T-cell (primary cell): ENCODE results near the gene RAB31. TPM values are rescaled to one million over a fixed set of nuclear protein-coding genes. Genes with fewer than 3 reads are reported as not detected.

Experiments used
- ATAC-seq, 4 experiments: fragments of 200-7000 bp in 3 of 4; fragments of 150-1000 bp in 1 of 4; cut with Tn5 transposase; replicated peaks in 1 of 4; 1 replicate in 3 of 4; 2 replicates in 1 of 4; pipeline ENCODE4 v1.10.0; 2021; ENCODE audit warnings: moderate library complexity in 3 of 4, mild to moderate bottlenecking in 2 of 4, moderate number of reproducible peaks in 1 of 4
- CTCF ChIA-PET, 2 donors: fragments of 300-600 bp; sonication (Branson Sonifier 250); formaldehyde crosslinking; loops; one replicate each; lab custom pipeline; 2022; ENCODE audit warnings: antibody characterized with exemption in 2 of 2; lab: Charles Lee
- POLR2A ChIA-PET, 2 donors: fragments of 300-600 bp; sonication (Branson Sonifier 250); formaldehyde crosslinking; loops; one replicate each; lab custom pipeline; 2022; ENCODE audit warnings: antibody characterized with exemption in 2 of 2; lab: Charles Lee
- DNase-seq, 35 experiments: peaks; one replicate each; pipeline versions ENCODE4 v3.0.0 to v3.0.0-alpha.2; 2013 to 2023
- H3K27ac ChIP-seq: one replicate; pipeline ENCODE4 v1.5.1; 2013; ENCODE audit warnings: low read length
- H3K27me3 ChIP-seq, 2 experiments: replicated peaks in 1 of 2; 1 replicate in 1 of 2; 2 replicates in 1 of 2; pipeline versions ENCODE4 v1.6.1 to v1.7.0; 2013; ENCODE audit warnings: low read length in 1 of 2, mixed read lengths in 1 of 2; ENCODE audit not compliant: control insufficient read depth in 2 of 2, insufficient read depth in 2 of 2; ENCODE audit errors: extremely low read depth in 1 of 2
- H3K36me3 ChIP-seq, 2 donors: 1 replicate in 1 of 2; 2 replicates in 1 of 2; pipeline versions ENCODE4 v1.6.1 to v1.7.0; 2013; ENCODE audit warnings: low read length in 1 of 2; ENCODE audit not compliant: control insufficient read depth in 2 of 2, insufficient read depth in 1 of 2; ENCODE audit errors: extremely low read depth in 1 of 2
- H3K4me1 ChIP-seq, 2 experiments: 1 replicate in 1 of 2; 2 replicates in 1 of 2; pipeline versions ENCODE4 v1.6.1 to v1.7.0; 2013; ENCODE audit warnings: low read length in 2 of 2, mixed read lengths in 1 of 2; ENCODE audit not compliant: insufficient read depth in 2 of 2, control insufficient read depth in 1 of 2; ENCODE audit errors: extremely low read depth in 1 of 2
- H3K4me3 ChIP-seq, 2 donors: 1 replicate in 1 of 2; 2 replicates in 1 of 2; pipeline versions ENCODE4 v1.5.1 to v1.7.0; 2013; ENCODE audit warnings: mild to moderate bottlenecking in 2 of 2, low read length in 1 of 2, moderate library complexity in 1 of 2; ENCODE audit not compliant: control insufficient read depth in 1 of 2; ENCODE audit errors: extremely low read depth in 1 of 2
- H3K9me3 ChIP-seq: 2 replicates; pipeline ENCODE4 v1.7.0; 2013
- H3K27ac Mint-ChIP-seq, 2 donors: one replicate each; pipeline ENCODE4 v1.8.0; 2020 to 2021; ENCODE audit warnings: mild to moderate bottlenecking in 2 of 2, mixed read lengths in 2 of 2
- H3K27me3 Mint-ChIP-seq, 2 donors: one replicate each; pipeline ENCODE4 v1.8.0; 2021 to 2022; ENCODE audit warnings: mixed read lengths in 2 of 2
- H3K36me3 Mint-ChIP-seq: one replicate; pipeline ENCODE4 v1.8.0; 2021; ENCODE audit warnings: mixed read lengths
- H3K4me1 Mint-ChIP-seq, 3 donors: one replicate each; pipeline ENCODE4 v1.8.0; 2020 to 2022; ENCODE audit warnings: mixed read lengths in 3 of 3, mild to moderate bottlenecking in 1 of 3
- H3K4me3 Mint-ChIP-seq, 3 donors: one replicate each; pipeline ENCODE4 v1.8.0; 2020 to 2022; ENCODE audit warnings: mild to moderate bottlenecking in 3 of 3, mixed read lengths in 3 of 3, moderate library complexity in 3 of 3
- H3K9me3 Mint-ChIP-seq, 3 donors: one replicate each; pipeline ENCODE4 v1.8.0; 2020 to 2022; ENCODE audit warnings: mixed read lengths in 3 of 3
- WGBS: methylation state at CpG from one replicate; pipeline ENCODE4 v1.1.5; 2013; ENCODE audit warnings: missing lambda C conversion rate; ENCODE audit not compliant: insufficient coverage; 5-methylcytosine and 5-hydroxymethylcytosine counted together
- total RNA-seq, 35 experiments: library from RNA in 6 of 35; stranded (reverse) in 6 of 35; fragments of 120-200 nt in 1 of 35; gene quantifications; one replicate each; pipeline versions ENCODE4 v1.2.1 to v1.2.4 and lab custom pipeline; 2013 to 2026

Gene RAB31
- total RNA-seq, 5 donors from 2014 or later (not counting 1 experiment from before 2014, with no cell fraction given) = 0.60 to 2.0 (median 1.5) TPM

DNA sequence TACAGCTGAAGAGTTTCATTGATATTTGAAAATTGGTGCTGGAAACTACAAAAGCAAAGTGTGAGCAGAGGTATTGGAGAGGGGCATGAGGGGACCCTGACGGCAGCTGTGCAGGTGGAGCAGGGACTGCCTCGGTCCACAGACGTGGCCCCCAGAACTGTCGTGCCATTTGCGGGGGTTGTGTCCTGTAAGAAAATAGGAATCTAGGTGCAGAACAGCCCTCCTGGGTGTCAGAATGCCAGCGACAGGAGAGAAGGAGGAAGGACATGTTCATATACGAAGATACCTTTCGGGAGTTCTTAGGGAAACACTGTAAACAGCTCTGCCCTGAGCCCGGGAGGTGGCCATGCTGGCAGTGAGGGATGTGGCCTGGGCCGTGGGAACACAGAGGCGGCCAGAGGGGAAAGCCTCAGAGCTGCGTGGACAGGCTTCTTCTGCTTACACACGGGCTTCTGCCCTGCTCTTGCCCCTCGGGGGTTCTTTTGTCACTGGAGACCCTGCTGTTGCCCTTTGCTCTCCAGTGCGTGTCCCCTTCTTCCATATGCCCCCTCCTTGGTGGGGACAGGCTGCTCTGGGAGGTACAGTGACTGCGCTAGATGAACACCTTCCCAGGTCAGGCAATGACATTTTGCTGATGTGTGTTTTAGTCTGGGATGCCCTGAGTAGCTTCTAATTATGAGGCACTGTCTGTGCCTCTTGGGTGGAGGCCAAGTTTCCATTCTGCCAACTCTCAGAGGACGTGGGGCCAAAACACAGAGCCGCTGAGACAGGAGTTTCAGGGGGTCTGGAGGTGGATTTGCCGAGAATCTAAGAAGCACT lies 95.8 kb downstream of the RAB31 start:
- POLR2A ChIA-PET = no interaction called here
- Mint-ChIP-seq H3K9me3 (no peaks in the 10 kb centered on the region), H3K36me3 (no peaks in the 10 kb centered on the region), H3K4me1 (no peaks in the 10 kb centered on the region), H3K27ac (no peak overlapping the region), H3K27me3 (peaks cover 3 to 19% of the 10 kb centered on the region in 2 donors), H3K4me3 (no peak overlapping the region)
- H3K9me3 ChIP-seq = no peaks in the 10 kb centered on the region
- no peak overlapping the region for H3K27ac ChIP-seq
- H3K4me1 ChIP-seq = no peaks in the 10 kb centered on the region
- no peak overlapping the region for H3K4me3 ChIP-seq
- ATAC-seq = no peak
- no peaks in the 10 kb centered on the region for H3K36me3 ChIP-seq
- WGBS = 80% methylated on average over 14 of the region's 19 CpGs
- CTCF ChIA-PET = no interaction called here
- H3K27me3 ChIP-seq = peaks cover 0 to 14% of the 10 kb centered on the region in 2 experiments
- DNase-seq = no peak

DNA sequence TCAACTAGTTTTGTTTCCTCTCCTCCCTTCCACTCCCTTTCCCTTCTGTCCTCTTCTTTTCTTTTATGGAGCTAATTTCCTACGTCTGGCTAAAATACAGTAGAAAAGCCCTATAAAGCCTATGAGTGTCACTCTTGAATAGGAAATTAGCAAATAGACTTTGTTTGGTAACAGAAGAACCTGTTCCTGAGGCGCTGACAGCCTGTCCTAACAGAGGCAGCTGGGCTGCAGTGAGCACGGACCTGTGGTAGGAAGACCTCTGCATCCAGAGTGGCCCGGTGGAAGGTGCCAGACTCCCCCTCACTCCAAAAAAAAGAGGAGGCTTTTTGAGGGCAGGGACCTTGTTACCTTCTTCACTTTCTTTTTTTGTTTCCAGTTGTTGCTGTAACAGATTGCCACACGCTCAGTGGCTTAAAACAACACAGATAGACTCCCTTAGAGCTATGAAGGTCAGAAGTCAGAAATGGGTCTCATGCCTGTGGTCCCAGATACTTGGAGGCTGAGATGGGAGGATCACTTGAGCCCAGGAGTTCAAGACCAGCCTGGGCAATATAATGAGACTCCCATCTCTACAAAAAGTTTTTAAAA lies 96.5 kb downstream of the RAB31 start:
- Histone ChIP-seq H3K27me3 (peaks cover 0 to 15% of the 10 kb centered on the region in 2 experiments), H3K4me3 (no peak overlapping the region), H3K36me3 (no peaks in the 10 kb centered on the region), H3K4me1 (no peaks in the 10 kb centered on the region), H3K9me3 (no peaks in the 10 kb centered on the region), H3K27ac (no peak overlapping the region)
- POLR2A ChIA-PET = no interaction called here
- 69% methylated on average over 2 of the region's 5 CpGs for WGBS
- peaks cover 3 to 19% of the 10 kb centered on the region in 2 donors for H3K27me3 Mint-ChIP-seq
- no peaks in the 10 kb centered on the region for H3K36me3 Mint-ChIP-seq
- no peak overlapping the region for H3K27ac Mint-ChIP-seq
- H3K4me3 Mint-ChIP-seq = no peak overlapping the region
- CTCF ChIA-PET = no interaction called here
- DNase-seq (no peak), ATAC-seq (no peak)
- no peaks in the 10 kb centered on the region for H3K4me1 Mint-ChIP-seq
- H3K9me3 Mint-ChIP-seq = no peaks in the 10 kb centered on the region

DNA sequence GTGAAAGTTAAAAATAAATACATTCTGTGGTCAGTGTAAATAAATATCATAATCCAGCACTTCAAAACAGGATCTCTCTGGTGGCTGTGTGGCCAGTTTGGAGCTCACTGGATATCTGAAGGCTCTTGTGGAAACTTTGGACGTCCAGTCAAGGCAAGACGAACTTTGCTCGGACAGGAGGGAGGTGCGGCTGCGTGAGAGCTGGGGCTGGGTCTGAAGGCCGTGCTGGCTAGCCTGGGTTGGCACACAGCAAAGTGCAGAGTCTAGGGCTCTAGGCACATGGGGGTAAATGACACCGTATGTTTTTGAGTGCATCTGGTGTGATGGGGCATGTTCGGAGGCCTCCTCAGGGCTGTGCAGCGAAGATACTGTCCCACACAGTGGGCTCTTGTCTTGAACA lies 98.8 kb downstream of the RAB31 start:
- Mint-ChIP-seq H3K27me3 (peaks cover 3 to 13% of the 10 kb centered on the region in 2 donors), H3K4me3 (no peak overlapping the region), H3K9me3 (no peaks in the 10 kb centered on the region), H3K27ac (no peak overlapping the region), H3K36me3 (no peaks in the 10 kb centered on the region), H3K4me1 (no peaks in the 10 kb centered on the region)
- peaks cover 0 to 18% of the 10 kb centered on the region in 2 experiments for H3K27me3 ChIP-seq
- no peak overlapping the region for H3K4me3 ChIP-seq
- H3K27ac ChIP-seq = no peak overlapping the region
- no peaks in the 10 kb centered on the region for H3K36me3 ChIP-seq
- H3K9me3 ChIP-seq = no peaks in the 10 kb centered on the region
- no peak for DNase-seq
- H3K4me1 ChIP-seq = no peaks in the 10 kb centered on the region
- 83% methylated on average over 9 of the region's 9 CpGs for WGBS
- ChIA-PET POLR2A (no interaction called here), CTCF (no interaction called here)
- ATAC-seq = no peak

DNA sequence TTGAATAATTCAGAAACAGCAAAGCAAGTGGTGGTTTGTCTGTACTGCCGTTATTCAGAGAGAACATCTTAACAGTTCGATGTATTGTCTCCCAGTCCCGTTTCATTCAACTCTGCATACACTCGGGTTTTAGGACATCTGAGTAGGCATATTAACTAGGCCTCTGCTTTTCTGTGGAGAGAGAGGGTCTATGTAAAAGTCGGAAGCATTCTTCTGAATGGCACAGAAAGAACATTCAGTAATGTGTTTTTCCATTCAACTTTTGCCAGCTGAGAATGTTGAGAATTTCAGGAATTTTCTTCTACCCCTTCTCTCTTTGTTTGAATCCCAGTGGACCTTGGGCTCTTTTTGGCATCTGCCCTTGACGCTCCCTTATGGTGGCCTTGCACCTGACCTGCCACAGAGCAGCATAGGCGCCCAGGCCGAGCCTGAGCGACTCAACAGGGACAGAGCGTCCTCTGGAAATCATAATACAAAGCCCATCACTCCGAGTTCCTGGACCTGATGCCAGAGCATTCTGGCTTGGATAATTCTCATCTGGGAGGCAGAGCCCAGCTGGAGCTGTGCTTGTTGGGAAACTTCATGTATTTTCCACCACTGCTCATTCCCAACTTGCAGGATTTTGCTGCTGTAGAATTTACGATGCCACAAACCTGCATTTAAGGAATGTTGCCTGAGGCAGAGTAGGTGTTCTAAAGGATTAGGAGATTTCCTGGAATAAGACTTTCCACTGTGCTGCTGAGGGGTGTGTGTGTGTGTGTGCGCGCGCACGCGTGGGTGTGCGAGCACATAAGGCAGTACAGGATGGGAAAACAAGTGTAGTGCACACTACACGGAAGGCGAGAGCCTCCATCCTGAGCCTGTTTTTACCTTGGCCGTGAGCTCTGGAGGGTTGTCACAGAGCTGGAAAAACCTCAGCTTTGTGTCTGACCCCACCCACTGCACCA lies 100.5 kb downstream of the RAB31 start:
- Mint-ChIP-seq H3K4me1 (no peaks in the 10 kb centered on the region), H3K4me3 (no peak overlapping the region), H3K9me3 (no peaks in the 10 kb centered on the region), H3K27me3 (peaks cover 3 to 9% of the 10 kb centered on the region in 2 donors), H3K27ac (no peak overlapping the region), H3K36me3 (no peaks in the 10 kb centered on the region)
- CTCF ChIA-PET = no interaction called here
- POLR2A ChIA-PET = no interaction called here
- Histone ChIP-seq H3K27me3 (peaks cover 0 to 23% of the 10 kb centered on the region in 2 experiments), H3K9me3 (no peaks in the 10 kb centered on the region), H3K4me3 (no peak overlapping the region), H3K27ac (no peak overlapping the region), H3K36me3 (no peaks in the 10 kb centered on the region), H3K4me1 (no peaks in the 10 kb centered on the region)
- DNase-seq = no peak
- 84% methylated on average over 9 of the region's 21 CpGs for WGBS
- ATAC-seq = no peak

DNA sequence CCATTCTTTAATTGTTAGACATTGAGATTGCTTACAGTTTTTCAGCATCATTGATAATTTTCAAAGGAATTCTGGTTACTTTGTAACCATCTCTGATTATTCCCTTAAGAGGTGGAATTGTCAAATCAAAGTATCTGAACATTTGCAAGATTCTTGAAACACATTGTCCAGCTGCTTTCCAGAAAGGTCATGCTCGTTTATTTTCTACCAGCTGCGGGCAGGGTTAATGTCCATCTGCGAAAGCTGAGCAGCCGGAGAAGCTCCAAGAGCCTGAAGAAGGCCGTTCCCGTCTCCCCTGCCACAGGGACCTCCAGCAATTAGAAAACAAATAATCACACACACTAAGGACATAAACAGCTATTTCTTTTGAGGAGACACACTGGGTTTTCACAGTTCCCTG lies 101.6 kb downstream of the RAB31 start:
- no peak overlapping the region for H3K27ac ChIP-seq
- H3K36me3 Mint-ChIP-seq = no peaks in the 10 kb centered on the region
- H3K9me3 ChIP-seq = no peaks in the 10 kb centered on the region
- no peaks in the 10 kb centered on the region for H3K4me1 ChIP-seq
- H3K36me3 ChIP-seq = no peaks in the 10 kb centered on the region
- no peak for ATAC-seq
- WGBS = 80% methylated on average over 4 of the region's 6 CpGs
- H3K27me3 ChIP-seq = peaks cover 0 to 13% of the 10 kb centered on the region in 2 experiments
- H3K9me3 Mint-ChIP-seq = no peaks in the 10 kb centered on the region
- no peaks in the 10 kb centered on the region for H3K4me1 Mint-ChIP-seq
- H3K4me3 Mint-ChIP-seq = no peak overlapping the region
- ChIA-PET POLR2A (no interaction called here), CTCF (no interaction called here)
- peaks cover 3 to 4% of the 10 kb centered on the region in 2 donors for H3K27me3 Mint-ChIP-seq
- no peak overlapping the region for H3K27ac Mint-ChIP-seq
- no peak overlapping the region for H3K4me3 ChIP-seq
- DNase-seq = no peak

DNA sequence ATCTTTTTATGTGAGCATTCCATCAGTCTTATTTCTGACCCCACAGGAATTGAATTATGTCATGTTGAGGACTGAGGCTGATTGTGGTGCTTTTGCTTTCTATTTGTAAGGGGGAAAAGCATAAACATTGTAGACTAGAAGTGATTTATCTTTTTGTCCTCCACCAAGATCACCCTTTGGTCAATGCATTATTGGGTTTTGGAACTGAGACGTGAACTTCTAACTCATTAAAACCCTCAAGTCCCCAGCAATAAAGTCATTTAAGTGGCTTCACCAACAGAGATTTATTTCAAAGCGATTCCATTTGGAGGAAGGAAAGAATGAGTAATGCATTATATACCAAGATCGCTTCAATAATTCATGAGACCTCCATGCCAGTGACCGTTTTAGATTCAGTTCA lies 102.2 kb downstream of the RAB31 start:
- H3K4me1 ChIP-seq = no peaks in the 10 kb centered on the region
- no peak for DNase-seq
- H3K36me3 ChIP-seq = no peaks in the 10 kb centered on the region
- H3K27ac Mint-ChIP-seq = no peak overlapping the region
- no peak overlapping the region for H3K27ac ChIP-seq
- POLR2A ChIA-PET = no interaction called here
- H3K4me3 ChIP-seq = no peak overlapping the region
- H3K9me3 ChIP-seq = no peaks in the 10 kb centered on the region
- H3K27me3 Mint-ChIP-seq = peaks cover 2 to 4% of the 10 kb centered on the region in 2 donors
- ATAC-seq = no peak
- H3K4me3 Mint-ChIP-seq = no peak overlapping the region
- H3K36me3 Mint-ChIP-seq = no peaks in the 10 kb centered on the region
- H3K27me3 ChIP-seq = peaks cover 0 to 13% of the 10 kb centered on the region in 2 experiments
- no peaks in the 10 kb centered on the region for H3K4me1 Mint-ChIP-seq
- H3K9me3 Mint-ChIP-seq = no peaks in the 10 kb centered on the region
- WGBS = 86% methylated on average over 2 of the region's 4 CpGs
- CTCF ChIA-PET = no interaction called here
